ENCODE measurements around the gene KCNC1.

DNA sequence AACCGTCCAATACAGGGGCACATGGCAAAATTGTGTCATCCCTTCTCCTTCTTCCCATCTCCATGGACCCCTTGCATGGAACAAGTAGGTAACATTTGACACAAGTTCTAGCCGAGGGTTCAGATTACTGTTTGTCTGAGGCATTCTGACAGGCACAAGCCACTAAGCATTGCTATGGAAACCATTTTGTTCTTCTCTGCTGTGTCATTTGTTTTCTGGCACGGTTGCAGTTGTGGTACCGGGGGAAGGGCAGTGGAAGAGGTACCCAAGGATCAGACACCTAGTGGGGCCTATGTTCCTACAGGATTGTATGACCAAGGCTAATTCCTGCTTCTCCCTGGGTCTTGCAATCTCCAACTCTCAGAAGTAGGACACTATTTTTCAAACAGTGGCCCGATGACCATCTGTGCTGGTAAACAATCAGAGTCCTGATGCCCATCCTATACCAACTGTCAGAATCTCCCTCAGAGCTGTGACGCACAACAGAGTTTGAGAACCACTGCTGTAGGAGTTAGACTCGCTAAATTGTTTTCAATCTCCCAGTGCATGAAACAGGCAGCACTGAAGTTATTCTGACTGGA is 69.3 kb downstream of the KCNC1 start:
- no peak for TF ChIP-seq EZH2 (IDR thresholded peaks at IDR 0.05)
- TF ChIP-seq POLR2AphosphoS5 (IDR thresholded peaks at IDR 0.05; ENCODE audit: borderline replicate concordance, low read depth, low read length): no peak

All from SK-N-MC (cell line).